SU-DHL-6 (cell line): ENCODE results near the gene CYB561D1.

Source experiments
- H2AFZ ChIP-seq: fragments of 200-600 bp; sonication (generic); 2 replicates; pipeline ENCODE4 v1.6.1; 2014; ENCODE audit warnings: low read depth, mild to moderate bottlenecking, moderate library complexity, mixed read lengths, antibody characterized with exemption, low read length; ENCODE audit not compliant: severe bottlenecking
- H3F3A ChIP-seq: fragments of 200-600 bp; shearing (Covaris generic); 2 replicates; pipeline ENCODE4 v1.6.0; 2016; ENCODE audit warnings: antibody characterized with exemption, mild to moderate bottlenecking; ENCODE audit not compliant: insufficient read depth
- H3K27ac ChIP-seq: fragments of 200-600 bp; sonication (generic); 2 replicates; pipeline ENCODE4 v1.5.1; 2016; ENCODE audit warnings: low read depth, mild to moderate bottlenecking, low read length, moderate library complexity, mixed read lengths
- H3K27me3 ChIP-seq: fragments of 200-600 bp; sonication (generic), shearing (Covaris generic); 2 replicates; pipeline ENCODE4 v1.6.0; 2014; ENCODE audit warnings: mild to moderate bottlenecking, low read length
- H3K36me3 ChIP-seq: fragments of 200-600 bp; sonication (generic); 2 replicates; pipeline ENCODE4 v1.6.1; 2014; ENCODE audit warnings: mild to moderate bottlenecking, low read length, mixed read lengths
- H3K4me2 ChIP-seq: fragments of 300-600, 200-600 bp; shearing (Covaris generic), sonication (generic); 2 replicates; pipeline ENCODE4 v1.6.0; 2014; ENCODE audit warnings: low read length, low read depth, mild to moderate bottlenecking; ENCODE audit not compliant: poor library complexity, severe bottlenecking
- H3K4me3 ChIP-seq: fragments of 200-600 bp; sonication (generic); 2 replicates; pipeline ENCODE4 v1.5.1; 2014; ENCODE audit warnings: antibody characterized with exemption, low read length, mild to moderate bottlenecking, mixed read lengths; ENCODE audit not compliant: insufficient read depth, poor library complexity, severe bottlenecking
- H3K79me2 ChIP-seq: fragments of 200-600 bp; sonication (generic); 2 replicates; pipeline ENCODE4 v1.6.1; 2014; ENCODE audit warnings: mild to moderate bottlenecking, low read length, moderate library complexity; ENCODE audit not compliant: insufficient read depth
- H3K9ac ChIP-seq: fragments of 200-600 bp; sonication (generic); 2 replicates; pipeline ENCODE4 v1.7.0; 2014; ENCODE audit warnings: mild to moderate bottlenecking, low read length
- H3K9me2 ChIP-seq: fragments of 200-600 bp; sonication (generic); replicated peaks from 2 replicates; pipeline ENCODE4 v1.6.1; 2014; ENCODE audit warnings: low read length; ENCODE audit not compliant: insufficient read depth
- H3K9me3 ChIP-seq: fragments of 200-600 bp; sonication (generic); 2 replicates; pipeline ENCODE4 v1.6.1; 2014; ENCODE audit warnings: low read length, mixed read lengths; ENCODE audit not compliant: insufficient read depth
- H4K20me1 ChIP-seq: fragments of 200-600 bp; sonication (generic); 2 replicates; pipeline ENCODE4 v1.6.1; 2014; ENCODE audit warnings: low read depth, mild to moderate bottlenecking, antibody characterized with exemption, low read length, moderate library complexity, mixed read lengths
- CTCF ChIP-seq: fragments of 200-600 bp; sonication (generic); IDR thresholded peaks from one replicate; pipeline ENCODE4 v1.5.1; 2017; ENCODE audit warnings: antibody characterized with exemption, mild to moderate bottlenecking, low read length, moderate library complexity; ENCODE audit not compliant: insufficient read depth, poor library complexity, severe bottlenecking
- EZH2phosphoT487 ChIP-seq: fragments of 200-600 bp; sonication (generic), shearing (Covaris generic); conservative IDR thresholded peaks from 2 replicates; pipeline ENCODE4 v1.6.1; 2018; ENCODE audit warnings: mild to moderate bottlenecking, antibody characterized with exemption, low read length, moderate library complexity, mixed read lengths

CYB561D1 gene

GRCh38 chr1:109454497-109455133 is 39.3 kb upstream of the CYB561D1 start:
- Histone ChIP-seq H3K4me2 (no peak overlapping the region), H3K79me2 (no peaks in the 10 kb centered on the region), H3K9me3 (peaks cover 14% of the 10 kb centered on the region; the same call in 1 of the 2 replicates), H4K20me1 (no peaks in the 10 kb centered on the region), H2AFZ (no peak overlapping the region), H3K4me3 (no peak overlapping the region), H3K27me3 (peaks cover 3% of the 10 kb centered on the region; the same call in 1 of the 2 replicates), H3K36me3 (no peaks in the 10 kb centered on the region), H3F3A (no peaks in the 10 kb centered on the region), H3K9ac (no peak overlapping the region), H3K27ac (no peak overlapping the region), H3K9me2 (no peaks in the 10 kb centered on the region)
- no peak for TF ChIP-seq EZH2phosphoT487

- Histone ChIP-seq H3F3A (no peaks in the 10 kb centered on the region), H2AFZ (no peak overlapping the region), H3K4me2 (no peak overlapping the region), H3K9me2 (no peaks in the 10 kb centered on the region), H3K9ac (no peak overlapping the region), H3K9me3 (peaks cover 14% of the 10 kb centered on the region; the same call in 1 of the 2 replicates), H3K36me3 (no peaks in the 10 kb centered on the region), H3K27me3 (peaks cover 3% of the 10 kb centered on the region; the same call in 1 of the 2 replicates), H4K20me1 (no peaks in the 10 kb centered on the region), H3K27ac (no peak overlapping the region), H3K79me2 (no peaks in the 10 kb centered on the region), H3K4me3 (no peak overlapping the region)
- no peak for TF ChIP-seq EZH2phosphoT487
- no peak for TF ChIP-seq CTCF
Measured at GRCh38 chr1:109457819-109458218, 36.1 kb upstream of the CYB561D1 start.

- H3F3A ChIP-seq = no peaks in the 10 kb centered on the region
- H3K9me3 ChIP-seq = no peaks in the 10 kb centered on the region
- no peak overlapping the region for H2AFZ ChIP-seq
- TF ChIP-seq EZH2phosphoT487 (no peak), CTCF (no peak)
- H3K4me3 ChIP-seq = no peak overlapping the region
- no peaks in the 10 kb centered on the region for H3K79me2 ChIP-seq
- no peaks in the 10 kb centered on the region for H3K27me3 ChIP-seq
- H3K36me3 ChIP-seq = no peaks in the 10 kb centered on the region
- H3K9ac ChIP-seq = no peak overlapping the region
- H3K4me2 ChIP-seq = no peak overlapping the region
- no peaks in the 10 kb centered on the region for H3K9me2 ChIP-seq
- H3K27ac ChIP-seq = no peak overlapping the region
- H4K20me1 ChIP-seq = no peaks in the 10 kb centered on the region
Measured at GRCh38 chr1:109466125-109466451, 27.8 kb upstream of the CYB561D1 start.

- no peak within 1 kb of the TSS for H3K4me2 ChIP-seq
- H3K27me3 ChIP-seq = no peaks in the 10 kb centered on the region
Measured at GRCh38 chr1:109466452-109467300, 27.2 kb upstream of the CYB561D1 start, which contains the start of gene SYPL2. Gene SYPL2, plus strand, starts transcription at chr1:109466546. Its CDS starts 298 bp downstream, at chr1:109466844.

More at GRCh38 chr1:109466452-109467300, 27.2 kb upstream of the CYB561D1 start, which contains the start of gene SYPL2:
- H3K9me2 ChIP-seq = no peaks in the 10 kb centered on the region
- H2AFZ ChIP-seq = no peak within 1 kb of the TSS
- H4K20me1 ChIP-seq = no peaks in the 10 kb centered on the region
- H3K27ac ChIP-seq = no peak within 1 kb of the TSS
- TF ChIP-seq CTCF (no peak), EZH2phosphoT487 (no peak)
- no peak within 1 kb of the TSS for H3K9ac ChIP-seq
- no peaks in the 10 kb centered on the region for H3K36me3 ChIP-seq
- H3K79me2 ChIP-seq = no peaks in the 10 kb centered on the region
- H3K4me3 ChIP-seq = no peak within 1 kb of the TSS
- no peaks in the 10 kb centered on the region for H3K9me3 ChIP-seq
- H3F3A ChIP-seq = no peaks in the 10 kb centered on the region
